OCI-LY7 (cell line): ENCODE data around the gene KRTAP15-1. TPM values are rescaled to one million over a fixed set of nuclear protein-coding genes. Genes with fewer than 3 reads are reported as not detected.

ENCODE experiments used
- BruUV-seq: library from RNA; stranded (reverse); fragments of 400-500 nt; replicated peaks from 2 replicates; lab custom pipeline; 2021; lab: Mats Ljungman, UMichigan
- CTCF ChIA-PET: fragments of 300-600 bp; sonication (Branson Sonifier 250); formaldehyde crosslinking; loops from one replicate; lab custom pipeline; 2022; ENCODE audit warnings: antibody characterized with exemption; ENCODE audit not compliant: unreplicated experiment; lab: Charles Lee
- POLR2A ChIA-PET: fragments of 300-600 bp; sonication (Branson Sonifier 250); formaldehyde crosslinking; loops from one replicate; lab custom pipeline; 2022; ENCODE audit warnings: antibody characterized with exemption; lab: Charles Lee
- DNase-seq: peaks from one replicate; pipeline ENCODE4 v3.0.0-alpha.2; 2015; ENCODE audit warnings: low spot score
- H2AFZ ChIP-seq: fragments of 200-600 bp; sonication (generic), shearing (Covaris generic); 2 replicates; pipeline ENCODE4 v1.6.1; 2014; ENCODE audit warnings: mild to moderate bottlenecking, antibody characterized with exemption, low read length, moderate library complexity
- H3K27ac ChIP-seq: fragments of 200-600 bp; sonication (generic); 2 replicates; pipeline ENCODE4 v1.5.1; 2014; ENCODE audit warnings: mixed run types, low read depth, mild to moderate bottlenecking, moderate library complexity, low read length, inconsistent platforms; ENCODE audit not compliant: poor library complexity, severe bottlenecking
- H3K36me3 ChIP-seq: fragments of 200-600 bp; sonication (generic); 2 replicates; pipeline ENCODE4 v1.6.1; 2014; ENCODE audit warnings: mild to moderate bottlenecking, antibody characterized with exemption, low read length, moderate library complexity, mixed read lengths; ENCODE audit not compliant: insufficient read depth
- H3K4me1 ChIP-seq: fragments of 200-600 bp; sonication (generic); 2 replicates; pipeline ENCODE4 v1.5.1; 2014; ENCODE audit warnings: mild to moderate bottlenecking, low read length; ENCODE audit not compliant: insufficient read depth, poor library complexity, severe bottlenecking
- H3K4me2 ChIP-seq: fragments of 200-600 bp; sonication (generic); 2 replicates; pipeline ENCODE4 v1.6.1; 2014; ENCODE audit warnings: mild to moderate bottlenecking, low read length
- H3K4me3 ChIP-seq: fragments of 200-600 bp; sonication (generic); 2 replicates; pipeline ENCODE4 v1.5.1; 2014; ENCODE audit warnings: mild to moderate bottlenecking, low read depth, low read length; ENCODE audit not compliant: poor library complexity, severe bottlenecking
- H3K79me2 ChIP-seq: fragments of 200-600 bp; sonication (generic); 2 replicates; pipeline ENCODE4 v1.6.1; 2016; ENCODE audit warnings: low read depth, mild to moderate bottlenecking, low read length, moderate library complexity, mixed read lengths; ENCODE audit not compliant: insufficient read depth
- H3K9me2 ChIP-seq: fragments of 200-600 bp; sonication (generic); 2 replicates; pipeline ENCODE4 v1.6.1; 2016; ENCODE audit warnings: mild to moderate bottlenecking, low read length, mixed read lengths; ENCODE audit not compliant: insufficient read depth
- H3K9me3 ChIP-seq: fragments of 200-600 bp; sonication (generic); 2 replicates; pipeline ENCODE4 v1.6.1; 2014; ENCODE audit warnings: mild to moderate bottlenecking, mixed run types, low read length, mixed read lengths
- H4K20me1 ChIP-seq: fragments of 200-600 bp; sonication (generic); 2 replicates; pipeline ENCODE4 v1.6.1; 2014; ENCODE audit warnings: mild to moderate bottlenecking, antibody characterized with exemption, low read length, moderate library complexity, mixed read lengths; ENCODE audit not compliant: insufficient read depth
- CTCF ChIP-seq: fragments of 200-600 bp; sonication (generic); conservative IDR thresholded peaks from 2 replicates; pipeline ENCODE4 v1.5.1; 2014; ENCODE audit warnings: mild to moderate bottlenecking, antibody characterized with exemption, low read length, moderate library complexity, mixed read lengths
- EZH2phosphoT487 ChIP-seq: fragments of 200-600 bp; sonication (generic); IDR thresholded peaks from 2 replicates; pipeline ENCODE4 v1.6.1; 2018; ENCODE audit warnings: low read depth, borderline replicate concordance, mild to moderate bottlenecking, mixed run types, antibody characterized with exemption, low read length, moderate library complexity, mixed read lengths
- intact Hi-C: fragments of 100-400 bp; cut with micrococcal nuclease; formaldehyde crosslinking; loops from one replicate; pipeline ENCODE4 v1.10.0; 2022; ENCODE audit not compliant: unreplicated experiment
- total RNA-seq, 2 experiments: library from RNA; depleted of rRNA in 1 of 2; stranded (reverse); fragments of >200 nt in 1 of 2; shearing (Covaris generic) in 1 of 2; gene quantifications; 2 replicates each; pipeline ENCODE4 v1.2.3, GENCODE V29; 2014 to 2022

KRTAP15-1 gene
- total RNA-seq, 2 experiments from 2014 or later = not detected

- no peak for DNase-seq
- H3K36me3 ChIP-seq = no peaks in the 10 kb centered on the region
- ChIA-PET POLR2A (no interaction called here), CTCF (no interaction called here)
- TF ChIP-seq CTCF = no peak
- no peak for TF ChIP-seq EZH2phosphoT487
- H3K9me3 ChIP-seq = no peaks in the 10 kb centered on the region; the same call in 1 of the 2 replicates
- H3K4me1 ChIP-seq = no peaks in the 10 kb centered on the region
- no peak within 1 kb of the TSS for H3K4me2 ChIP-seq
- no peak within 1 kb of the TSS for H3K4me3 ChIP-seq
- no peaks in the 10 kb centered on the region for H3K79me2 ChIP-seq
- no peak within 1 kb of the TSS for H2AFZ ChIP-seq
- BruUV-seq = no TSS peak
- intact Hi-C loops = no loop called here
- no peaks in the 10 kb centered on the region for H3K9me2 ChIP-seq
- no peaks in the 10 kb centered on the region for H4K20me1 ChIP-seq
- H3K27ac ChIP-seq = no peak within 1 kb of the TSS
Observed at GRCh38 chr21:30480145-30480544, 40.1 kb downstream of the KRTAP15-1 start, which contains the start of gene KRTAP19-1. KRTAP19-1 (minus strand) TSS chr21:30480367; CDS start chr21:30480317, 50 bp downstream.

GRCh38 chr21:30482130-30482529 is 42.1 kb downstream of the KRTAP15-1 start:
- H3K4me1 ChIP-seq = no peaks in the 10 kb centered on the region
- no peak overlapping the region for H3K27ac ChIP-seq
- CTCF ChIA-PET = no interaction called here
- TF ChIP-seq EZH2phosphoT487 (no peak), CTCF (no peak)
- H3K9me3 ChIP-seq = peaks cover 8% of the 10 kb centered on the region; the same call in 1 of the 2 replicates
- BruUV-seq = no TSS peak
- H3K79me2 ChIP-seq = no peaks in the 10 kb centered on the region
- intact Hi-C loops = no loop called here
- H3K4me2 ChIP-seq = no peak overlapping the region
- H3K9me2 ChIP-seq = no peaks in the 10 kb centered on the region
- no peaks in the 10 kb centered on the region for H4K20me1 ChIP-seq
- DNase-seq = no peak
- H3K4me3 ChIP-seq = no peak overlapping the region
- H3K36me3 ChIP-seq = no peaks in the 10 kb centered on the region
- H2AFZ ChIP-seq = no peak overlapping the region
- POLR2A ChIA-PET = no interaction called here

DNA sequence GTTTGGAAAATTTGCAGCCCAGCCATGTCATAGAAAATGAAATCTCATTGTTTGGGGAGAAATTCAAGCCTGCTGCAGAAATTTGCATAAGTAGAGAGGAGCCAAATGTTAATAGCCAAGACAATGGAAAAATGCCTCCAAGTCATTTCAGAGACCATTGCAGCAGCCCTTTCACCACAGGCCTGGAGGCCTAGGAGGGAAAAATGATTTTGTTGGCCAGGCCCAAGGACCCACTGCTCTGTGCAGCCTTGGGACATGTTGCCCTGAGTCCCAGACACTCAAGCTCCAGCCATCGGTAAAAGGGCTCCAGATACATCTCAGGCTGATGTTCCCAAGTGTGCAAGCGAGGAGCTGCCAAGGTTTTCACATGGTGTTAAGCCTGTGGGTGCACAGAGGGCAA is 46.1 kb downstream of the KRTAP15-1 start:
- TF ChIP-seq EZH2phosphoT487 (no peak), CTCF (no peak)
- BruUV-seq = no TSS peak
- Histone ChIP-seq H3K36me3 (no peaks in the 10 kb centered on the region), H3K4me1 (no peaks in the 10 kb centered on the region), H3K9me3 (peaks cover 8% of the 10 kb centered on the region; the same call in 1 of the 2 replicates), H3K27ac (no peak overlapping the region), H3K79me2 (no peaks in the 10 kb centered on the region), H3K9me2 (no peaks in the 10 kb centered on the region), H3K4me3 (no peak overlapping the region), H4K20me1 (no peaks in the 10 kb centered on the region), H2AFZ (no peak overlapping the region), H3K4me2 (no peak overlapping the region)
- DNase-seq = no peak
- ChIA-PET POLR2A (no interaction called here), CTCF (no interaction called here)
- intact Hi-C loops = no loop called here
